Fibroblast of lung (primary cell): Measurements from ENCODE around the gene SLAIN2. TPM values are rescaled to one million over a fixed set of nuclear protein-coding genes. Genes with fewer than 3 reads are reported as not detected.

Experiments used
- DNase-seq, 2 donors: peaks; one replicate each; pipeline versions ENCODE4 v3.0.0 to v3.0.0-alpha.2; 2010; ENCODE audit warnings: low read depth in 2 of 2
- H2AFZ ChIP-seq: 2 replicates; pipeline ENCODE4 v1.5.1; 2012; ENCODE audit warnings: low read length, control low read depth, inconsistent platforms
- H3K27ac ChIP-seq: 2 replicates; pipeline ENCODE4 v1.5.1; 2011; ENCODE audit warnings: low read length, control low read depth; ENCODE audit not compliant: insufficient read depth
- H3K27me3 ChIP-seq: 2 replicates; pipeline ENCODE4 v1.5.1; 2011; ENCODE audit warnings: mild to moderate bottlenecking, low read length; ENCODE audit not compliant: control insufficient read depth, insufficient read depth
- H3K36me3 ChIP-seq: 2 replicates; pipeline ENCODE4 v1.5.1; 2011; ENCODE audit warnings: low read length; ENCODE audit not compliant: control insufficient read depth, insufficient read depth
- H3K4me1 ChIP-seq: 2 replicates; pipeline ENCODE4 v1.5.1; 2011; ENCODE audit warnings: low read length; ENCODE audit not compliant: control insufficient read depth, insufficient read depth; ENCODE audit errors: extremely low read depth
- H3K4me2 ChIP-seq: 2 replicates; pipeline ENCODE4 v1.5.1; 2011; ENCODE audit warnings: low read length, control low read depth; ENCODE audit not compliant: insufficient read depth; ENCODE audit errors: extremely low read depth
- H3K4me3 ChIP-seq, 4 experiments: fragments of 200-600 bp in 1 of 4; sonication (generic) in 1 of 4; replicated peaks in 1 of 4; 2 replicates each; pipeline ENCODE4 v1.5.1; 2011 to 2016; ENCODE audit warnings: low read length in 4 of 4, low read depth in 3 of 4, mild to moderate bottlenecking in 3 of 4, control low read depth in 2 of 4, inconsistent platforms in 1 of 4, mixed read lengths in 1 of 4; ENCODE audit not compliant: insufficient read depth in 1 of 4; ENCODE audit errors: control extremely low read depth in 1 of 4
- H3K79me2 ChIP-seq: 2 replicates; pipeline ENCODE4 v1.5.1; 2012; ENCODE audit warnings: mild to moderate bottlenecking, low read length, inconsistent platforms; ENCODE audit not compliant: control insufficient read depth, insufficient read depth
- H3K9ac ChIP-seq: 2 replicates; pipeline ENCODE4 v1.5.1; 2011; ENCODE audit warnings: mild to moderate bottlenecking, low read length, control low read depth; ENCODE audit not compliant: insufficient read depth
- H3K9me3 ChIP-seq: 2 replicates; pipeline ENCODE4 v1.5.1; 2012; ENCODE audit warnings: low read depth, low read length; ENCODE audit not compliant: control insufficient read depth, insufficient read depth
- H4K20me1 ChIP-seq: 2 replicates; pipeline ENCODE4 v1.5.1; 2011; ENCODE audit warnings: low read length; ENCODE audit not compliant: control insufficient read depth, insufficient read depth; ENCODE audit errors: extremely low read depth
- EZH2 ChIP-seq: IDR thresholded peaks from 2 replicates; pipeline ENCODE4 v1.5.1; 2012; ENCODE audit warnings: low read length, control low read depth, mild to moderate bottlenecking; ENCODE audit errors: missing control alignments
- polyA plus RNA-seq, 2 donors: library from polyadenylated mRNA; depleted of rRNA in 1 of 2; stranded (reverse) in 1 of 2; unstranded in 1 of 2; fragments of >200 nt; gene quantifications; 2 replicates each; pipeline ENCODE4 v1.2.1, GENCODE V29; 2011 to 2012; ENCODE audit warnings: missing spikeins in 1 of 2
- total RNA-seq: library from RNA; depleted of rRNA; stranded (reverse); fragments of >200 nt; gene quantifications from 2 replicates; pipeline ENCODE4 v1.2.1, GENCODE V29; 2014
- TF ChIP-seq, protein P1 (sequence below), 2 donors: IDR thresholded peaks in 1 of 2; conservative IDR thresholded peaks in 1 of 2; 1 replicate in 1 of 2; 2 replicates in 1 of 2; pipeline ENCODE4 v1.5.1; 2011 to 2012; ENCODE audit warnings: low read length in 2 of 2, control low read depth in 1 of 2, inconsistent platforms in 1 of 2, low read depth in 1 of 2, mild to moderate bottlenecking in 1 of 2

The SLAIN2 gene
- total and polyA plus RNA-seq, 2 donors (not counting 1 experiment from before 2014, with no cell fraction given), result 34.2 to 57.4 TPM

DNA sequence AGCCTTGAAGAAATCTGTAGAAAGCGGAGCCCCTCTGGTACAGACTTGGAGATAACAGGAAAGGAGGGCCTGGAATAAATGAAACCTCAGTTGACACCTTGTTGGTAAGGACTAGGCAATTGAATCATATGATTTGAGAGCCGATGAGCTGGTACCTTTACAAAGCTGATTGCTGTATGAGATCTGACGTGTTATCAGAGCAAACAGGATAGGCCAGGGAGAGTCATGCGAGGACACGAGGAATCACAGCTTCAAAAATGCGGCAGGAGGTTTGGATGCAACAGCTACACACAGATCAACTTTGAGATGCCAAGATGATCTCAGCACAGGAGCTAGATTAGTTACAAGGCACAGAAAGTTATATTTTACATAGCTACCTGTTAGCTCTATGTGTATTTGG, 134.4 kb downstream of the SLAIN2 start:
- H3K4me1 ChIP-seq, result no peaks in the 10 kb centered on the region
- H3K27me3 ChIP-seq, result peaks cover 3% of the 10 kb centered on the region
- H4K20me1 ChIP-seq, result no peaks in the 10 kb centered on the region
- H3K4me3 ChIP-seq, result no peak overlapping the region
- no peak overlapping the region for H3K9ac ChIP-seq
- no peak for TF ChIP-seq EZH2
- TF ChIP-seq, protein P1, sequence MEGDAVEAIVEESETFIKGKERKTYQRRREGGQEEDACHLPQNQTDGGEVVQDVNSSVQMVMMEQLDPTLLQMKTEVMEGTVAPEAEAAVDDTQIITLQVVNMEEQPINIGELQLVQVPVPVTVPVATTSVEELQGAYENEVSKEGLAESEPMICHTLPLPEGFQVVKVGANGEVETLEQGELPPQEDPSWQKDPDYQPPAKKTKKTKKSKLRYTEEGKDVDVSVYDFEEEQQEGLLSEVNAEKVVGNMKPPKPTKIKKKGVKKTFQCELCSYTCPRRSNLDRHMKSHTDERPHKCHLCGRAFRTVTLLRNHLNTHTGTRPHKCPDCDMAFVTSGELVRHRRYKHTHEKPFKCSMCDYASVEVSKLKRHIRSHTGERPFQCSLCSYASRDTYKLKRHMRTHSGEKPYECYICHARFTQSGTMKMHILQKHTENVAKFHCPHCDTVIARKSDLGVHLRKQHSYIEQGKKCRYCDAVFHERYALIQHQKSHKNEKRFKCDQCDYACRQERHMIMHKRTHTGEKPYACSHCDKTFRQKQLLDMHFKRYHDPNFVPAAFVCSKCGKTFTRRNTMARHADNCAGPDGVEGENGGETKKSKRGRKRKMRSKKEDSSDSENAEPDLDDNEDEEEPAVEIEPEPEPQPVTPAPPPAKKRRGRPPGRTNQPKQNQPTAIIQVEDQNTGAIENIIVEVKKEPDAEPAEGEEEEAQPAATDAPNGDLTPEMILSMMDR (conservative IDR thresholded peaks at IDR 0.05 in 1 of 2, IDR thresholded peaks at IDR 0.05 in 1 of 2; ENCODE audit: low read depth in 1 of 2, low read length in 2 of 2), result no peak
- no peak overlapping the region for H3K27ac ChIP-seq
- no peaks in the 10 kb centered on the region for H3K9me3 ChIP-seq
- H2AFZ ChIP-seq, result no peak overlapping the region
- no peak overlapping the region for H3K4me2 ChIP-seq
- no peak for DNase-seq
- H3K36me3 ChIP-seq, result no peaks in the 10 kb centered on the region
- no peaks in the 10 kb centered on the region for H3K79me2 ChIP-seq

Other genes with a start within 250 kb of the SLAIN2 start
- gene TXK, start 207.3 kb upstream of the SLAIN2 start, total RNA-seq, result 0.26 and 0.66 TPM in 2 replicates
- 0.05 and 0.09 TPM in 2 replicates for gene TXK, start 207.3 kb upstream of the SLAIN2 start, polyA plus RNA-seq
- gene TEC, start 71.7 kb upstream of the SLAIN2 start, total RNA-seq, result 1.5 and 5.3 TPM in 2 replicates
- gene TEC, start 71.7 kb upstream of the SLAIN2 start, polyA plus RNA-seq, result 0.79 and 0.99 TPM in 2 replicates
- gene SLC10A4, start 141.8 kb downstream of the SLAIN2 start, total RNA-seq, result under 0.01 TPM in 1 of 2 replicates, not detected in the other
- gene SLC10A4, start 141.8 kb downstream of the SLAIN2 start, polyA plus RNA-seq, result 0.07 TPM in 1 of 2 replicates, not detected in the other
- gene ZAR1, start 148.7 kb downstream of the SLAIN2 start, total RNA-seq, result not detected in 2 replicates
- gene ZAR1, start 148.7 kb downstream of the SLAIN2 start, polyA plus RNA-seq, result not detected in 2 replicates